Ishikawa (cell line): ENCODE measurements around the gene FRMD4B.

ENCODE experiments used
- EGR1 ChIP-seq: IDR thresholded peaks from 2 replicates; pipeline ENCODE4 v1.6.1; 2012
- EP300 ChIP-seq: IDR thresholded peaks from 2 replicates; pipeline ENCODE4 v1.6.1; 2012; ENCODE audit warnings: borderline replicate concordance
- TF ChIP-seq, protein P1 (sequence below): IDR thresholded peaks from 2 replicates; pipeline ENCODE4 v1.6.1; 2012

DNA sequence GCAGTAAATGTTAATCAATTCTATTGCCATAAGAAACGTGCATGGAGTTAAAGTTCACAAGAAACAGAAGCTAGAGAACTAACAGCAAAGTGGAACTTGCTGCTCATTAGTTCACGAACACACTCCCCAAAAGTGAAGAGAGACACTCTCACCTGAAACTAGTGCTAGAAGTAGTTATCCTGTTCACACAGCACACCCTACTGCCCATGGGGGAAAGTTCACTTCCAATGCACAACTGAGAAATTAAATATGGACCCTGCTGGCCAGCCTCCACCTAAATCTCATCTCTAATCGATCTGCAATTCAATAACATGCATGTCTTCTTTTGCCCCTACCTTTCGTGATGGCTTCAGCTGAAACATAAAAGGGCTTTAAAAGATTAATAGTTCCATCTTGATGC is 39.4 kb upstream of the FRMD4B start:
- TF ChIP-seq EGR1 = no peak
- TF ChIP-seq EP300 = no peak
- TF ChIP-seq, protein P1, sequence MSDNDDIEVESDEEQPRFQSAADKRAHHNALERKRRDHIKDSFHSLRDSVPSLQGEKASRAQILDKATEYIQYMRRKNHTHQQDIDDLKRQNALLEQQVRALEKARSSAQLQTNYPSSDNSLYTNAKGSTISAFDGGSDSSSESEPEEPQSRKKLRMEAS = no peak
